ENCODE results near the gene FBXO7.

FBXO7 gene

DNA sequence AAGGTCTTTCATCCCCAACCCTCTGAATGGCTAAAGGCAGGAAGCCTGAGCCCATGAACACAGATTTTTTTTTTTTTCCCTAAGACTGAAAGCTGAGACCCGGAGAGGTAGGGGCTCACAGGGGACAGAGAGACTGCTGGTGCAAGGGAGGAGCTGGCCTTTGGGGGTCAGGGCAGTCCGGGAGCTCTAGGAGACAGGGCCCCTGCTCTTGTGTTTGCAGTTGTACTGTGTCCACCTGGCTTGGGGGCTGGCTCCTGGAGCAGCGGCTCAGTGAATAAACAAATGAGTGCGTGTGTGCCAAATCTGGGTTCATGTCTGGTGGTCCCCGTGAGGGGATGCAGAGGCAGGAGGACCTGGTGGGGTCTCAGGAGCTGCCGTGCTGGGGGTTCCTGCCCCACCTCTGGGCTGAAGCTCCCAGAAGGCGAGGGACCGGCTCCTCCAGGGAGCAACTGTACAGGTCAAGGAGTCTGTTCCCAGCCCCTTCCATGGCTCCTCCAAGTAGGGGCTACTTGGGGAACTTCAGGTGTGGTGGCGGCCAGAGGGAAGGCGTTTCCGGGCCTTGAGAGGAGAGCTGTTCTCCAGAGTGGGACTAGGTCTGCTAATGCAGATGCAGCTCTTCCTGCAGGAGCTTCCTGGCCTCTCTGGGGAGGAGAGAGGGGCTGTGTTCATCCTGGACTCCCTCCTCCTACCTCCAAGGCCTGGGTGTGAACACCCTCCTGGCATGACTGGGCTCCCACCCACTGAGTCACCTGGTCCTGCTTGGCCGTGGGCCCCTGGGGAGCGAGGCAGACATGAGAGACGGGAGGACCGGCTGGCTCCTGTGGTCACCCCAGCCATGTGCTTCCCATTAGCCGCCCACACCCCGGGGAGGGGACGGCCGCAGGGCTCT, 57.6 kb downstream of the FBXO7 start:
- Histone ChIP-seq H3K4me3 (ENCODE audit: low read length, poor library complexity, severe bottlenecking) (no peak overlapping the region), H3K4me2 (ENCODE audit: low read depth, low read length, poor library complexity, severe bottlenecking) (no peak overlapping the region), H4K20me1 (ENCODE audit: insufficient read depth, low read length, poor library complexity, severe bottlenecking) (no peaks in the 10 kb centered on the region), H3K9me2 (replicated peaks; ENCODE audit: low read depth, low read length) (no peaks in the 10 kb centered on the region), H3K9ac (ENCODE audit: low read depth, low read length, poor library complexity, severe bottlenecking) (no peak overlapping the region), H2AFZ (ENCODE audit: low read length) (no peak overlapping the region), H3F3A (ENCODE audit: low read depth) (no peaks in the 10 kb centered on the region), H3K36me3 (ENCODE audit: insufficient read depth, low read length) (no peaks in the 10 kb centered on the region), H3K27me3 (ENCODE audit: insufficient read depth, low read length, poor library complexity, severe bottlenecking) (no peaks in the 10 kb centered on the region), H3K4me1 (ENCODE audit: insufficient read depth, low read length, poor library complexity, severe bottlenecking) (no peaks in the 10 kb centered on the region), H3K9me3 (ENCODE audit: insufficient read depth, low read depth, low read length) (no peaks in the 10 kb centered on the region), H3K79me2 (ENCODE audit: insufficient read depth, low read length) (no peaks in the 10 kb centered on the region)
- TF ChIP-seq EZH2phosphoT487 (IDR thresholded peaks at IDR 0.05; ENCODE audit: borderline replicate concordance) = no peak
- TF ChIP-seq, protein P1, sequence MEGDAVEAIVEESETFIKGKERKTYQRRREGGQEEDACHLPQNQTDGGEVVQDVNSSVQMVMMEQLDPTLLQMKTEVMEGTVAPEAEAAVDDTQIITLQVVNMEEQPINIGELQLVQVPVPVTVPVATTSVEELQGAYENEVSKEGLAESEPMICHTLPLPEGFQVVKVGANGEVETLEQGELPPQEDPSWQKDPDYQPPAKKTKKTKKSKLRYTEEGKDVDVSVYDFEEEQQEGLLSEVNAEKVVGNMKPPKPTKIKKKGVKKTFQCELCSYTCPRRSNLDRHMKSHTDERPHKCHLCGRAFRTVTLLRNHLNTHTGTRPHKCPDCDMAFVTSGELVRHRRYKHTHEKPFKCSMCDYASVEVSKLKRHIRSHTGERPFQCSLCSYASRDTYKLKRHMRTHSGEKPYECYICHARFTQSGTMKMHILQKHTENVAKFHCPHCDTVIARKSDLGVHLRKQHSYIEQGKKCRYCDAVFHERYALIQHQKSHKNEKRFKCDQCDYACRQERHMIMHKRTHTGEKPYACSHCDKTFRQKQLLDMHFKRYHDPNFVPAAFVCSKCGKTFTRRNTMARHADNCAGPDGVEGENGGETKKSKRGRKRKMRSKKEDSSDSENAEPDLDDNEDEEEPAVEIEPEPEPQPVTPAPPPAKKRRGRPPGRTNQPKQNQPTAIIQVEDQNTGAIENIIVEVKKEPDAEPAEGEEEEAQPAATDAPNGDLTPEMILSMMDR (conservative IDR thresholded peaks at IDR 0.05; ENCODE audit: low read length) = no peak

DNA sequence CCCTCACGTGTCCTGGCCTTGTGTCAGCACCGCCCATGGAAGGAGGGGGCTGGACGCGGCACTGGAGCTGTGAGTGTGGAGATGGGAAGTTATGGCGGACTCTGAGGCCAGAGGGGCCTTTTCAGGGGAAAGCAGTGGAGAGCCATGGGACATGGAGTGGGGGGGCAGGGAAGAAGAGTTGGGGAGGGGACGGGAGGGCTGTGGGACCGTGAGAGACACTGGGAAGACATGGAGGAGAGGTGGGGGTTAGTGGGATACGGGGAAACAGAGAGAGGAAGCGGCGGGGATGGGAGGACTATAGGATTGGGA, 58.2 kb downstream of the FBXO7 start:
- H3K4me1 ChIP-seq (ENCODE audit: insufficient read depth, low read length, poor library complexity, severe bottlenecking) = no peaks in the 10 kb centered on the region
- H3K79me2 ChIP-seq (ENCODE audit: insufficient read depth, low read length) = no peaks in the 10 kb centered on the region
- no peak overlapping the region for H3K4me2 ChIP-seq (ENCODE audit: low read depth, low read length, poor library complexity, severe bottlenecking)
- no peaks in the 10 kb centered on the region for H3K36me3 ChIP-seq (ENCODE audit: insufficient read depth, low read length)
- H3K9me2 ChIP-seq (replicated peaks; ENCODE audit: low read depth, low read length) = no peaks in the 10 kb centered on the region
- H3F3A ChIP-seq (ENCODE audit: low read depth) = no peaks in the 10 kb centered on the region
- H3K27me3 ChIP-seq (ENCODE audit: insufficient read depth, low read length, poor library complexity, severe bottlenecking) = no peaks in the 10 kb centered on the region
- no peak for TF ChIP-seq EZH2phosphoT487 (IDR thresholded peaks at IDR 0.05; ENCODE audit: borderline replicate concordance)
- TF ChIP-seq, protein P1 (conservative IDR thresholded peaks at IDR 0.05; ENCODE audit: low read length) = no peak
- H2AFZ ChIP-seq (ENCODE audit: low read length) = no peak overlapping the region
- no peaks in the 10 kb centered on the region for H3K9me3 ChIP-seq (ENCODE audit: insufficient read depth, low read depth, low read length)
- no peak overlapping the region for H3K4me3 ChIP-seq (ENCODE audit: low read length, poor library complexity, severe bottlenecking)
- H3K9ac ChIP-seq (ENCODE audit: low read depth, low read length, poor library complexity, severe bottlenecking) = no peak overlapping the region
- H4K20me1 ChIP-seq (ENCODE audit: insufficient read depth, low read length, poor library complexity, severe bottlenecking) = no peaks in the 10 kb centered on the region

GRCh38 chr22:32533265-32534111, 58.9 kb downstream of the FBXO7 start:
- Histone ChIP-seq H3K9me2 (replicated peaks; ENCODE audit: low read depth, low read length) (no peaks in the 10 kb centered on the region), H3K4me2 (ENCODE audit: low read depth, low read length, poor library complexity, severe bottlenecking) (no peak overlapping the region), H2AFZ (ENCODE audit: low read length) (no peak overlapping the region), H3K4me1 (ENCODE audit: insufficient read depth, low read length, poor library complexity, severe bottlenecking) (no peaks in the 10 kb centered on the region), H3K79me2 (ENCODE audit: insufficient read depth, low read length) (no peaks in the 10 kb centered on the region), H4K20me1 (ENCODE audit: insufficient read depth, low read length, poor library complexity, severe bottlenecking) (no peaks in the 10 kb centered on the region), H3F3A (ENCODE audit: low read depth) (no peaks in the 10 kb centered on the region), H3K27me3 (ENCODE audit: insufficient read depth, low read length, poor library complexity, severe bottlenecking) (no peaks in the 10 kb centered on the region), H3K9me3 (ENCODE audit: insufficient read depth, low read depth, low read length) (no peaks in the 10 kb centered on the region), H3K9ac (ENCODE audit: low read depth, low read length, poor library complexity, severe bottlenecking) (no peak overlapping the region), H3K4me3 (ENCODE audit: low read length, poor library complexity, severe bottlenecking) (no peak overlapping the region), H3K36me3 (ENCODE audit: insufficient read depth, low read length) (no peaks in the 10 kb centered on the region)
- TF ChIP-seq EZH2phosphoT487 (IDR thresholded peaks at IDR 0.05; ENCODE audit: borderline replicate concordance) = no peak
- TF ChIP-seq, protein P1 (conservative IDR thresholded peaks at IDR 0.05; ENCODE audit: low read length) = no peak
